ENCODE measurements around the gene EEPD1.

The EEPD1 gene

GRCh38 chr7:36300696-36301350 lies 147.8 kb downstream of the EEPD1 start:
- H3K27ac Mint-ChIP-seq, result no peak overlapping the region
- H3K9me3 Mint-ChIP-seq, result no peaks in the 10 kb centered on the region
- H3K4me3 Mint-ChIP-seq, result no peak overlapping the region
- no peaks in the 10 kb centered on the region for H3K27me3 Mint-ChIP-seq (ENCODE audit: low read depth)
- H3K4me1 Mint-ChIP-seq (ENCODE audit: low read depth), result peaks cover 3% of the 10 kb centered on the region
- H3K36me3 Mint-ChIP-seq (ENCODE audit: low read depth), result peaks cover 5% of the 10 kb centered on the region

DNA sequence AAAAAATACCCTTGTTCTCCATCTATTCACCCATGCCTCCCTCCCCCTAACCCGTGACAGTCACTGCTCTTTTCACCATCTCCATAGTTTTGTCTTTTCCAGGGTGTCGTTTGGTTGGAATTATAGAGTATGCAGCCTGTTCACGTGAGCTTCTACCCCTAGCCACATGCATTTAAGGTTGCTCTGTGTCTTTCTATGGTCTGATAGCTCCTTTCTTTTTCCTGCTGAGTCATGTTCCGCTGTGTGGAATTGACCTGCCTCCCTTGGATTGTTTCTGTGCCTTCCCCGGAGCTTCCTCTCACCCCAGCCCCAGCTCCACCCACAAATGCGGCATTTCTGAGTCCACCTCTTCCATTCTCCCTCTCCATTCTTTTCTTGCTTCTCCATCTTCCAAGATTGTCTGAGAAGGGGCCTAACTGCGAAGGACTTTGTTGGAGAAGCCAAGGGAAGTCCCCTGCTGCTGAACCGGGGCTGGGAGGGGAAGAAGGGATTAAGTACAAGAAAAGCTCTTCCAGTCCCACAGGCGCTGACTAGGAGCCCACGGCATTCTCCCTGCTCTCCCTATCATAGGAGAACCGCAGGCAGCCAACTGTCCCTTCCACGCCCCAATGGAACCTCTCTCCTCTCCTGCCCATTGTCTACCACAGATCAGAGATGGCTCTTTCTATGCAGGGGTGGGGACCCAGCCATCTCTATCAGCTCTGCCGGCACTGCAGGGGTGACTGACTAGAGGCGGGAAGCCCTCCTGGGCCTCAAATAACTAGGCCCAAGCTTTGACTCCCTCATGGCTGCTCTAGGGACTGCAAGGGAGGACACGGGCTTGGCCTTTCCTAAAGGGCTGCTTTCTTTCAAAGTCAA lies 149.1 kb downstream of the EEPD1 start:
- Mint-ChIP-seq H3K36me3 (ENCODE audit: low read depth) (peaks cover 5% of the 10 kb centered on the region), H3K27me3 (ENCODE audit: low read depth) (no peaks in the 10 kb centered on the region), H3K9me3 (no peaks in the 10 kb centered on the region), H3K27ac (no peak overlapping the region), H3K4me3 (no peak overlapping the region), H3K4me1 (ENCODE audit: low read depth) (peaks cover 3% of the 10 kb centered on the region)

GRCh38 chr7:36303202-36304098 lies 150.4 kb downstream of the EEPD1 start:
- no peak overlapping the region for H3K4me3 Mint-ChIP-seq
- H3K9me3 Mint-ChIP-seq, result no peaks in the 10 kb centered on the region
- H3K4me1 Mint-ChIP-seq (ENCODE audit: low read depth), result peaks cover 3% of the 10 kb centered on the region
- no peak overlapping the region for H3K27ac Mint-ChIP-seq
- H3K27me3 Mint-ChIP-seq (ENCODE audit: low read depth), result no peaks in the 10 kb centered on the region
- H3K36me3 Mint-ChIP-seq (ENCODE audit: low read depth), result peaks cover 1% of the 10 kb centered on the region

DNA sequence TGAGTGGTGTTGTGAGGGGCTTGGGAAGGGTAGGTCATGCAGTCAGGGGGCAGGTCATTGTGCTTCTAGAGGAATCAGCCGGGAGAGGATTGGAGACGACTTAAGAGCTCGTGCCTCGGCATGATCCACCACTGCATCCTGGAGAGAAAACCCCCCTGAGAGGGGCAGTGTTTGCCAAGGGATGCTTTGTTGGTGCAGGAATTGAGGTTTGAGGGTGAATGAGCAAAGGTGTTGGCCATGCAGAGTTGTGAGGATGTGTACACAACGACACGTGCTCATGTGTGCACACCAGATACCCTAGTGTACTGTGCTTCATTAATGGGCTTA lies 151.0 kb downstream of the EEPD1 start:
- peaks cover 1% of the 10 kb centered on the region for H3K36me3 Mint-ChIP-seq (ENCODE audit: low read depth)
- H3K27me3 Mint-ChIP-seq (ENCODE audit: low read depth), result no peaks in the 10 kb centered on the region
- no peaks in the 10 kb centered on the region for H3K9me3 Mint-ChIP-seq
- H3K27ac Mint-ChIP-seq, result no peak overlapping the region
- H3K4me3 Mint-ChIP-seq, result no peak overlapping the region
- peaks cover 3% of the 10 kb centered on the region for H3K4me1 Mint-ChIP-seq (ENCODE audit: low read depth)

DNA sequence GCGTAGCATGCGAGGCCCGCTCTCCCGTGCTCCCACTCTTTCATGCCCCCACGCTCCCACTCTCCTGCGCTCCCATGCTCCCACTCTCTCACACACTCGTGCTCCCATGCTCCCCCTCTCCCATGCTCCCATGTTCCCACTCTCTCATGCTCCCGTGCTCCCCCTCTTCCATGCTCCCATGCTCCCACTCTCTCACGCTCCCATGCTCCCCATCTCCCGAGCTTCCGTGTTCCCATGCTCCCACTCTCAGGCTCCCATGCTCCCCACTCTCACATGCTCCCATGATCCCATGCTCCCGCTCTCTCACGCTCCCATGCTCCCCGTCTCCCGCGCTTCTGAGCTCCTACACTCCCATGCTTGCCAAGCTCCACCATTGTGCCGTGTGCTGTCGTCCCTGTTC lies 152.2 kb downstream of the EEPD1 start:
- peaks cover 1% of the 10 kb centered on the region for H3K36me3 Mint-ChIP-seq (ENCODE audit: low read depth)

GRCh38 chr7:36305648-36306047 lies 152.6 kb downstream of the EEPD1 start:
- Mint-ChIP-seq H3K4me3 (no peak overlapping the region), H3K27me3 (ENCODE audit: low read depth) (no peaks in the 10 kb centered on the region), H3K36me3 (ENCODE audit: low read depth) (peaks cover 1% of the 10 kb centered on the region), H3K4me1 (ENCODE audit: low read depth) (peaks cover 3% of the 10 kb centered on the region), H3K9me3 (no peaks in the 10 kb centered on the region), H3K27ac (no peak overlapping the region)

More for the DNA sequence above, 152.2 kb downstream of the EEPD1 start:
- Mint-ChIP-seq H3K27ac (no peak overlapping the region), H3K9me3 (no peaks in the 10 kb centered on the region), H3K4me1 (ENCODE audit: low read depth) (peaks cover 3% of the 10 kb centered on the region), H3K4me3 (no peak overlapping the region), H3K27me3 (ENCODE audit: low read depth) (no peaks in the 10 kb centered on the region)

DNA sequence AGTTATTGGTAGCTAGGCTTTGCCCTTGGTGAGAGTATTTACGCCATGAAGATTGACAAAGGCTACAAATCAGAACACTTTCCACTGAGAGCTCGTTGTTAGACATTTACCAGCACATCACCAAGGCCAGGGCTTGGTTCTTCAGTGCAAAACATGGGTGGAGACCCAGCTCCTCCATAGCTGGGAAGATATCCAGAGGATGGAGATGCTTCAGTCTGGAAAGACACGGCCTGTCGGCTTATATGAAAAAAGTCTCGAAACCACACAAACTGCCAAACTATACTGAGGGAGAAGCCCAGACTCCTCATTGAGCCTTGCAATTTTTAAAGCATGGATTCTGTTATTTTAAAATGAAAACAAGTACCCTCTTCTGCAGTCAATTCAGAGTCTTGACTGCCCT lies 153.2 kb downstream of the EEPD1 start:
- peaks cover 3% of the 10 kb centered on the region for H3K4me1 Mint-ChIP-seq (ENCODE audit: low read depth)
- H3K27ac Mint-ChIP-seq, result no peak overlapping the region
- H3K9me3 Mint-ChIP-seq, result no peaks in the 10 kb centered on the region
- no peak overlapping the region for H3K4me3 Mint-ChIP-seq
- H3K27me3 Mint-ChIP-seq (ENCODE audit: low read depth), result no peaks in the 10 kb centered on the region
- peaks cover 1% of the 10 kb centered on the region for H3K36me3 Mint-ChIP-seq (ENCODE audit: low read depth)

DNA sequence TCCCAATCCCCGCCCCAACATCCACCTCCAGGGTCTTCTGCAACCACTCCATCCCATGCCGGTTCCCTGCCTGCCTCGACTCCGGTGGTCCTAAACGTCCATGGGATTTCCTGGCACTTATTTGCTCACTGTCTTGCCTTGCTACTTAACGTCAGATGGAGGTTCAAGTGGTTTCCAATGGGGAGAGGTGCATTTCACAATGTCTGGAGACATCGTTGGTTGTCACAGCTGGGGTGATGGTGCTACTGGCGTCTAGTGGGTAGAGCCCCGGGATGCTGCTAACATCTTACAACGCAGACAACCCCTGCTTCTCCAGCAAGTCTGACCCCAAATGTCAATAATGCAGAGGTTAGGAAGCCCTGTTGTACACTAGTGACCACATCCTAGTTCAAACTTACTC lies 153.7 kb downstream of the EEPD1 start:
- Mint-ChIP-seq H3K36me3 (ENCODE audit: low read depth) (no peaks in the 10 kb centered on the region), H3K4me1 (ENCODE audit: low read depth) (peaks cover 3% of the 10 kb centered on the region), H3K9me3 (no peaks in the 10 kb centered on the region), H3K27ac (no peak overlapping the region), H3K4me3 (no peak overlapping the region), H3K27me3 (ENCODE audit: low read depth) (no peaks in the 10 kb centered on the region)

- H3K27me3 Mint-ChIP-seq (ENCODE audit: low read depth), result no peaks in the 10 kb centered on the region
- no peaks in the 10 kb centered on the region for H3K36me3 Mint-ChIP-seq (ENCODE audit: low read depth)
- no peak overlapping the region for H3K27ac Mint-ChIP-seq
- H3K9me3 Mint-ChIP-seq, result no peaks in the 10 kb centered on the region
- H3K4me1 Mint-ChIP-seq (ENCODE audit: low read depth), result no peaks in the 10 kb centered on the region
- H3K4me3 Mint-ChIP-seq, result no peak overlapping the region
Observed at GRCh38 chr7:36308031-36308430, 155.0 kb downstream of the EEPD1 start.

DNA sequence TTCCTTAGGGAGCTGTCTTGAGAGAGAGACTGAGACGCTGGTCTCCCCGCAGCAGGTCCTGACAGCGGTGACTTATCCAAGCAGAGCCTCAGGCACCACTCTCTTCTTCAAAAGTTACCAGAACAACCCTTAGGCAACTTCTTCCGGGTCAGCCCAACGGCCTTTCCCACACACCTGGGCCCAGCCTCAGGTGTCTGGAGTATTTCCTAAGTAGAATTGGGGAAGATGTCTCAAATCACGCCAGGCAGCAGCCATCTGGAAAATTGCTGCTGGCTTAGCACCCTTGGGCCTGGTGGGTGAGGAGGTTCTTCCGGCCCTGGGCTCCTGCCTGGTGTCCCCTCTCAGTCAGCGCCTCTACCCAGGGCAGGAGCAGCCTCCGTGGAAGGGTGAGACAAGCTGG lies 156.2 kb downstream of the EEPD1 start:
- H3K4me3 Mint-ChIP-seq, result no peak overlapping the region
- no peaks in the 10 kb centered on the region for H3K4me1 Mint-ChIP-seq (ENCODE audit: low read depth)
- no peak overlapping the region for H3K27ac Mint-ChIP-seq
- H3K27me3 Mint-ChIP-seq (ENCODE audit: low read depth), result no peaks in the 10 kb centered on the region
- no peaks in the 10 kb centered on the region for H3K9me3 Mint-ChIP-seq
- no peaks in the 10 kb centered on the region for H3K36me3 Mint-ChIP-seq (ENCODE audit: low read depth)

DNA sequence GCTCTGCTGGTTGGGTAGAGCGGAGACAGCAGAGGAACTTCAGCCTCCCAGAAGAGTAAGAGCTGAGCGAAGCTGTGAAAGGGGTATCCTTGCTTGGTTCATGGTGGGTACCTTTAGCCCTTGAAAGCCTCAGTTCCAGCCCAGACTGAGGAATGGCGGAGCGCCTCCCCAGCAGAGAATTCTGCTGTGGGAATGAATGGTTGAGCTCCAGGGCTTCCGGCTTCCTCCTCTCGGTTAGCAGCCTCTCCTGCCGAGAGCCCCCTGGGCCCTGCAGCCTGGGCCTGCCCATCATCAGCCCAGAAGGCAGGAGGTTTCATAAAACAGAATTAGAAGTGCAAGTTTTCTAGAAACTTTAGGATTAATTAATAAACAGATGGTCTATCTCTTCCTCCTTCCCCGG lies 156.7 kb downstream of the EEPD1 start:
- no peak overlapping the region for H3K4me3 Mint-ChIP-seq
- H3K9me3 Mint-ChIP-seq, result no peaks in the 10 kb centered on the region
- no peaks in the 10 kb centered on the region for H3K36me3 Mint-ChIP-seq (ENCODE audit: low read depth)
- H3K27me3 Mint-ChIP-seq (ENCODE audit: low read depth), result no peaks in the 10 kb centered on the region
- no peak overlapping the region for H3K27ac Mint-ChIP-seq
- H3K4me1 Mint-ChIP-seq (ENCODE audit: low read depth), result no peaks in the 10 kb centered on the region

- no peaks in the 10 kb centered on the region for H3K4me1 Mint-ChIP-seq (ENCODE audit: low read depth)
- no peaks in the 10 kb centered on the region for H3K27me3 Mint-ChIP-seq (ENCODE audit: low read depth)
- no peaks in the 10 kb centered on the region for H3K9me3 Mint-ChIP-seq
- H3K27ac Mint-ChIP-seq, result no peak overlapping the region
- H3K4me3 Mint-ChIP-seq, result no peak overlapping the region
- no peaks in the 10 kb centered on the region for H3K36me3 Mint-ChIP-seq (ENCODE audit: low read depth)
Observed at GRCh38 chr7:36310897-36311296, 157.8 kb downstream of the EEPD1 start.

- no peaks in the 10 kb centered on the region for H3K4me1 Mint-ChIP-seq (ENCODE audit: low read depth)
Observed at GRCh38 chr7:36311539-36311938, 158.5 kb downstream of the EEPD1 start.

DNA sequence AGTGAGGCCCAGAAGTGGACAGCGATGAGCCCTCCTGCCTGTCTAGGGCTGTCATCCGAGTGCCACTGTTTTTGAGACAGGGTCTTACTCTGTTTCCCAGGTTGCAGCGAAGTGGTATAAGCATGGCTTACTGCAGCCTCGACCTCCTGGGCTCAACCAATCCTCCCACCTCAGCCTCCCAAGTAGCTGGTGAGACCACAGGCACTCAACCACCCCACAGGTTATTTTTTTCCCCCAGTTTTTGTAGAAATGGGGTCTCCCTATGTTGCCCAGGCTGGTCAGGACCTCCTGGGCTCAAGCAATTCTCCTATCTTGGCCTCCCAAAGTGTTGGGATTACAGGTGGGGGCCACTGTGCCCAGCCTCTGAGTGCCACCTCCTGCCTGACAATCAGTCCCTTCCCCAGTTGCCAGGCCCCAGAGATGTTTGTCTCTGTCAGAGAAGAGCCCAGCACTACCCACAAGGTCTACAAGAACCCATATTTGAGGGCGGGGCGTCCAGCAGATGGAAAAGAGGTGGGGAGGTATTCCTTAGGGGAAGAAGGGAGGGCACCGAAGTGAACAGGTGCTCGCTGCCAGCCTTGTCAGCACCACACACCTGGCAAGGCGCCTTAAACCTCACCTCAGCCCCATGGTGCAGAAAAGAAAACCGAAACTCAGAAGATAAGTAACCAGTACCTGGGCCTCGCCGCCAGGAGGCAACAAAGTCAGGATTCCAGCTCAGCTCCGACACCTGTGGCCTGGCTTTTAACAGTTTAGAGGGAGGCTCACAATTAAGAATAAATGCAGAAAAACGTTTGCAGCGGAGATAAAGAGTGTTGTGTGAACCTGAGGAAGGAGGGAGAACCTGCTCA lies 159.2 kb downstream of the EEPD1 start:
- H3K9me3 Mint-ChIP-seq, result no peaks in the 10 kb centered on the region
- no peaks in the 10 kb centered on the region for H3K27me3 Mint-ChIP-seq (ENCODE audit: low read depth)
- H3K27ac Mint-ChIP-seq, result no peak overlapping the region
- H3K4me1 Mint-ChIP-seq (ENCODE audit: low read depth), result no peaks in the 10 kb centered on the region
- H3K4me3 Mint-ChIP-seq, result no peak overlapping the region
- no peaks in the 10 kb centered on the region for H3K36me3 Mint-ChIP-seq (ENCODE audit: low read depth)

More at GRCh38 chr7:36311539-36311938, 158.5 kb downstream of the EEPD1 start:
- Mint-ChIP-seq H3K27me3 (ENCODE audit: low read depth) (no peaks in the 10 kb centered on the region), H3K9me3 (no peaks in the 10 kb centered on the region), H3K4me3 (no peak overlapping the region), H3K36me3 (ENCODE audit: low read depth) (no peaks in the 10 kb centered on the region), H3K27ac (no peak overlapping the region)
